ENCODE measurements around the gene IFNL2. TPM values are rescaled to one million over a fixed set of nuclear protein-coding genes. Genes with fewer than 3 reads are reported as not detected.
A peak's percentile ranks its signal among the peaks of the same experiment; 100 is the strongest.

The IFNL2 gene
- total and polyA plus RNA-seq, 9 of the 15 experiments (the other 6 are each of a cell fraction or from before 2014, with no cell fraction given) = not detected

- TF ChIP-seq VEZF1 (CRISPR knock-in tag; IDR thresholded peaks at IDR 0.05) (peak; percentile 39; the same call in 1 of the 2 replicates), TRIM24 (IDR thresholded peaks at IDR 0.05) (peak in 1 of 2 experiments; percentile 77; a peak in 2 of 4 replicates), ZNF277 (CRISPR knock-in tag; IDR thresholded peaks at IDR 0.05; ENCODE audit: borderline replicate concordance) (no peak), THRA (IDR thresholded peaks at IDR 0.05) (no peak), L3MBTL2 (IDR thresholded peaks at IDR 0.05) (peak; percentile 55; the same call in 1 of the 2 replicates), RAD51 (IDR thresholded peaks at IDR 0.05; ENCODE audit: borderline replicate concordance, low read depth) (peak; percentile 42; the same call in 1 of the 2 replicates), ZKSCAN3 (CRISPR knock-in tag; IDR thresholded peaks at IDR 0.05) (peak; percentile 99)
Observed at GRCh38 chr19:39237200-39238184, 30.7 kb upstream of the IFNL2 start (continued).

All from K562 (cell line).